ENCODE results near the gene GNAZ.
A peak's percentile ranks its signal among the peaks of the same experiment; 100 is the strongest.

Gene GNAZ

DNA sequence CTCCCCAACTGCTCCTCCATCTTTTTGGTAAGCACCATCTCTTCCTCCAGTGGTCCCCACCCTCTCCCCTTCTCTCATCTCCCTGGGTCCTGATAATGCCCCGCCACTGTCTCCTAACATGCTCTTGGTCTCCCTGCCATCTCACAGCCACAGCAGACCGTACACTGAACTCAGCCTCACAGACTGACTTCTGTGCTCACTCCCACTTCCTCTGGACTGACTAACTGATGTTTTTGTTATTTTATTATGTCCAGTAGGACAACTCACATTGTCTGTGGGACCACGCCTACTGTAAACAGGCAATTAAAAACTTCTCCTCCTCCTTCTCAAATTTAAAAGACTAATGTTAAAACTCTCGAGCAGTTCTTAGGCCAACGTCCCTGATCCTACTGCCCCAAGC, 2.6 kb upstream of the GNAZ start:
- no CpG with 5 or more reads among the region's 5 CpGs for WGBS (ENCODE audit: extremely low coverage, insufficient coverage, insufficient read length)
- H2BK120ac ChIP-seq (ENCODE audit: insufficient read depth, low read length, poor library complexity) = no peak overlapping the region
- H2BK12ac ChIP-seq (ENCODE audit: low read length) = no peak overlapping the region
- H3K4ac ChIP-seq (ENCODE audit: low read depth, low read length) = no peak overlapping the region
- H4K91ac ChIP-seq (ENCODE audit: low read depth, low read length) = no peak overlapping the region
- no peak overlapping the region for H3K23ac ChIP-seq (ENCODE audit: low read length)
- DNase-seq = no peak
- no peak overlapping the region for H3K14ac ChIP-seq (ENCODE audit: low read length)
- peaks cover 6 to 12% of the 10 kb centered on the region in 2 experiments for H3K4me1 ChIP-seq (ENCODE audit: control insufficient read depth in 1 of 2, insufficient read depth in 2 of 2, low read length in 2 of 2)
- no peaks in the 10 kb centered on the region for H3K79me2 ChIP-seq (ENCODE audit: control insufficient read depth, insufficient read depth, low read length, poor library complexity)
- H2AK5ac ChIP-seq (ENCODE audit: low read length) = no peak overlapping the region
- no peak overlapping the region for H2AFZ ChIP-seq (ENCODE audit: insufficient read depth, low read length, poor library complexity)
- no peak overlapping the region for H2BK5ac ChIP-seq (ENCODE audit: low read depth, low read length, poor library complexity)
- H3K9ac ChIP-seq (ENCODE audit: low read length) = no peak overlapping the region
- H3K4me2 ChIP-seq (ENCODE audit: low read length) = no peak overlapping the region
- no peak overlapping the region for H3K18ac ChIP-seq (ENCODE audit: low read length)
- no peak overlapping the region for H4K12ac ChIP-seq (ENCODE audit: low read depth, low read length)
- peaks cover 2% of the 10 kb centered on the region for H3K9me3 ChIP-seq (ENCODE audit: insufficient read depth, low read depth, low read length)
- H3K27ac ChIP-seq (ENCODE audit: low read depth, low read length) = no peak overlapping the region
- H4K8ac ChIP-seq (ENCODE audit: low read depth, low read length) = no peak overlapping the region
- no peaks in the 10 kb centered on the region for H3K36me3 ChIP-seq (ENCODE audit: control insufficient read depth in 1 of 2, insufficient read depth in 2 of 2, low read length in 2 of 2)
- H3K79me1 ChIP-seq (ENCODE audit: low read length) = no peaks in the 10 kb centered on the region
- H3K27me3 ChIP-seq (ENCODE audit: insufficient read depth, low read length) = peaks cover 19% of the 10 kb centered on the region
- no peak overlapping the region for H3K4me3 ChIP-seq (ENCODE audit: low read depth, low read length)

DNA sequence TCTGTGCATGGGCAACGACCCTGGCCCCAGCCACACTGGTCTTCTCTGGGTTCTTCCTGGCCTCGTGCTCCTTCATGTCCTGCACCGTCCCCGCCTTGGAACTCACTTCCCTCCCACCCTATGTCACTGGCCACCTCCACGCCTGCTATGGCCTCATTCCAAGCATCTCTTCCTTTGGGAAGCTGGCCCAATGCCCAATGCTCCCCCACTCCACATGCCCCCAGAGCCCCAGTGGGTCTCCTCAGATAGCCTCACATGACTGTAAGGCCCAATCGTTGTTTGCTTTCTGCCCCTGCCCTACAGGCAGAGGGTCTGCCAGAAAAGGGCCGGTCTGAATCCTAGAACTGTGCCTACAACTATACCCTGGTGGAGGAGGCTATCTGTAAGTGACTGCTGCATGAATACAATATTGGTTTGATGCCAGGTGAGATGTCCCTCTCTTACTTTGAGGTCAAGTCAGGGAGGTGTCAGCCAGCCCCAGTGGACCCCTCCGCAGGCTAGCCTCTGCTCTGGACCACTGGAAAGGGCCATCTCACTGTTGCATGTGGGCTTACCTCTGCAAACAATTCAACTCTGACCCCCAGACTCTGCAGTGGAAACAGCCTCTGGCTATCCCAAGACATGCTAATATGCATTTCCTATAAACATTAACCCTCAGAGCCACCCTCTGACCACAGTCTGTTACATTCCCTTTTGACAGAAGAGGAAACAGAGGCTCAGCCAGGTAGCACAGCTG, 2.1 kb upstream of the GNAZ start:
- no peaks in the 10 kb centered on the region for H3K79me1 ChIP-seq (ENCODE audit: low read length)
- peaks cover 9 to 16% of the 10 kb centered on the region in 2 experiments for H3K4me1 ChIP-seq (ENCODE audit: control insufficient read depth in 1 of 2, insufficient read depth in 2 of 2, low read length in 2 of 2)
- H4K8ac ChIP-seq (ENCODE audit: low read depth, low read length) = no peak overlapping the region
- no peak overlapping the region for H3K23ac ChIP-seq (ENCODE audit: low read length)
- no peak overlapping the region for H3K4me2 ChIP-seq (ENCODE audit: low read length)
- no peak overlapping the region for H2BK120ac ChIP-seq (ENCODE audit: insufficient read depth, low read length, poor library complexity)
- WGBS (ENCODE audit: extremely low coverage, insufficient coverage, insufficient read length) = no CpG with 5 or more reads among the region's 8 CpGs
- H3K4ac ChIP-seq (ENCODE audit: low read depth, low read length) = no peak overlapping the region
- H3K36me3 ChIP-seq (ENCODE audit: control insufficient read depth in 1 of 2, insufficient read depth in 2 of 2, low read length in 2 of 2) = no peaks in the 10 kb centered on the region
- H3K9me3 ChIP-seq (ENCODE audit: insufficient read depth, low read depth, low read length) = peaks cover 2% of the 10 kb centered on the region
- H3K14ac ChIP-seq (ENCODE audit: low read length) = no peak overlapping the region
- no peak overlapping the region for H3K27ac ChIP-seq (ENCODE audit: low read depth, low read length)
- no peak overlapping the region for H4K91ac ChIP-seq (ENCODE audit: low read depth, low read length)
- H3K18ac ChIP-seq (ENCODE audit: low read length) = no peak overlapping the region
- no peak for DNase-seq
- peaks cover 19% of the 10 kb centered on the region for H3K27me3 ChIP-seq (ENCODE audit: insufficient read depth, low read length)
- no peak overlapping the region for H2BK5ac ChIP-seq (ENCODE audit: low read depth, low read length, poor library complexity)
- no peak overlapping the region for H2AFZ ChIP-seq (ENCODE audit: insufficient read depth, low read length, poor library complexity)
- no peak overlapping the region for H2AK5ac ChIP-seq (ENCODE audit: low read length)
- H3K79me2 ChIP-seq (ENCODE audit: control insufficient read depth, insufficient read depth, low read length, poor library complexity) = no peaks in the 10 kb centered on the region
- no peak overlapping the region for H3K4me3 ChIP-seq (ENCODE audit: low read depth, low read length)
- no peak overlapping the region for H4K12ac ChIP-seq (ENCODE audit: low read depth, low read length)
- no peak overlapping the region for H3K9ac ChIP-seq (ENCODE audit: low read length)
- no peak overlapping the region for H2BK12ac ChIP-seq (ENCODE audit: low read length)

DNA sequence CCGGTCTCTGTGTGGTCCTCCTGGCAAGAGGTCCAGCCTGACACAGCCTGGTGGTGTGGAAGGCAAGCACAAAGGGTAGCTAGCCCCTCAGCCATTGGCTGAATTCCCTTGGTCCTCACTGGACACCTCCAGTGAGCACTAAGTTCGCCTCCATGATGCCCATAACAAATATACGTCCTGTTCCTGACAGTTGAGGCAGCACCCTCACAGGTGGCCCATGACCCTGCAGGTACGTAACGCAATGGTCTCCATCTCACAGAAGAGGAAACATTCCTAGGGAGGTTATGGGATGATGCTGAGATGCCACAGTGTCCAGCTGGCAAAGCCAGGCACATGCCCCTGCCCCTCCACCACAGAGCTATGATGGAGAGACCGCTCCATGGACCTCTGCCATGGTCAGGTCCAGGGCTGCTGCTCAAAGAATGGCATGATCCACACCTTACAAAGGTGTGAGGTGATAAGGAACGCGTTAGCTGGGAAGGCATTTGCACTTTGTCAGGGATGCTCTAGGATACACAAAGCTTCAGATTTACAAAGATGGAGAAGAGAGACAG, 1.4 kb upstream of the GNAZ start:
- no peak overlapping the region for H2BK120ac ChIP-seq (ENCODE audit: insufficient read depth, low read length, poor library complexity)
- no peak overlapping the region for H3K14ac ChIP-seq (ENCODE audit: low read length)
- H3K79me1 ChIP-seq (ENCODE audit: low read length) = no peaks in the 10 kb centered on the region
- no peak overlapping the region for H2BK5ac ChIP-seq (ENCODE audit: low read depth, low read length, poor library complexity)
- DNase-seq = no peak
- H2AK5ac ChIP-seq (ENCODE audit: low read length) = no peak overlapping the region
- no peak overlapping the region for H2BK12ac ChIP-seq (ENCODE audit: low read length)
- peaks cover 9 to 17% of the 10 kb centered on the region in 2 experiments for H3K4me1 ChIP-seq (ENCODE audit: control insufficient read depth in 1 of 2, insufficient read depth in 2 of 2, low read length in 2 of 2)
- H3K79me2 ChIP-seq (ENCODE audit: control insufficient read depth, insufficient read depth, low read length, poor library complexity) = no peaks in the 10 kb centered on the region
- no peak overlapping the region for H4K12ac ChIP-seq (ENCODE audit: low read depth, low read length)
- no peak overlapping the region for H3K4ac ChIP-seq (ENCODE audit: low read depth, low read length)
- no peak overlapping the region for H4K91ac ChIP-seq (ENCODE audit: low read depth, low read length)
- no peak overlapping the region for H4K8ac ChIP-seq (ENCODE audit: low read depth, low read length)
- H3K4me2 ChIP-seq (ENCODE audit: low read length) = no peak overlapping the region
- H3K18ac ChIP-seq (ENCODE audit: low read length) = no peak overlapping the region
- no peak overlapping the region for H3K23ac ChIP-seq (ENCODE audit: low read length)
- H3K27me3 ChIP-seq (ENCODE audit: insufficient read depth, low read length) = peaks cover 19% of the 10 kb centered on the region
- no peak overlapping the region for H3K4me3 ChIP-seq (ENCODE audit: low read depth, low read length)
- no peak overlapping the region for H3K27ac ChIP-seq (ENCODE audit: low read depth, low read length)
- H3K9ac ChIP-seq (ENCODE audit: low read length) = no peak overlapping the region
- no peak overlapping the region for H2AFZ ChIP-seq (ENCODE audit: insufficient read depth, low read length, poor library complexity)
- peaks cover 2% of the 10 kb centered on the region for H3K9me3 ChIP-seq (ENCODE audit: insufficient read depth, low read depth, low read length)
- H3K36me3 ChIP-seq (ENCODE audit: control insufficient read depth in 1 of 2, insufficient read depth in 2 of 2, low read length in 2 of 2) = no peaks in the 10 kb centered on the region
- no CpG with 5 or more reads among the region's 8 CpGs for WGBS (ENCODE audit: extremely low coverage, insufficient coverage, insufficient read length)

DNA sequence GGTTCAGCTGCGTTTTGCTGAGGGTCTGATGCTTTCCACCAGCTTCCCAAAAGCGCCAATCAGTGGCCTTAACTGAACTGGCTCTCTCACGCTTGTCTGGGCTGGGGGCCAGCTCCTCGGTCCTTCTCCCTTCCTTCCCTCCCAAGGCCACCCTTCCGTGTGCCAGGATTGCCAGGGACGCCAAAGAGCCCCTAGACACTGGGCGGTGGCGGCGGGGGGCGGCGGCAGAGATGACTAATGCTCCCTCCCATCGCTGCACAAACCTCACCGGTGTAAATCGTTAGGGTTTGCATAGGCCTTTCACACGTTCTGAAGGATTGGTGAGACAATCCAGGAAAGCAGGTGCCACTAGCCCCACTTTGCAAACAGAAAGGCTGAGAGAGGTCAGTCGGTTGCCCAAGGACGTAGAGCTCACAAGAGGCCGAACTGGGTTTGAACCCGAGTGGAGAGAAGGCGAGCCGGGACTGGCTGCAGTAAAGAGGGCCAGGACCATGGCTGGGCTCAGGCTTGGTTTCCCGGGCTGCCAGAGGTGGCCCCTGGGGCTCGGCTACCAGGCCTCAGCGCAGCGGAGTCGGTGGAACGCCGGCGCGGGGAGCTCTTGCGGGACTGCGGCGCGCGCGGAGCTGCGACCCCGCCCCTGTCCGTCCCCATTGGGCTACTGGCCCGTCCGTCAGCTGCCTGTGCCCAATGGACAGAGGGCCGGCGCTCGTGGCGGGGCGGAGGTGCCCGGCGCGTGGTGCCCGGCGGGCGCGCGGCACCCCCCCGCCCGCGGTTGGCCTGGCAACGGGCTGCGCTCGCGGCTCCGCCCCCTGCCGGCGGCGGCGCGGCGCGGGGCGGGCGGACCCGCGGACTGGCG, 589 bp upstream of the GNAZ start:
- no peak overlapping the region for H4K12ac ChIP-seq (ENCODE audit: low read depth, low read length)
- H3K4me3 ChIP-seq (ENCODE audit: low read depth, low read length) = peak overlapping the region; percentile 65
- H3K9me3 ChIP-seq (ENCODE audit: insufficient read depth, low read depth, low read length) = peaks cover 2% of the 10 kb centered on the region
- H3K4me2 ChIP-seq (ENCODE audit: low read length) = peak overlapping the region; percentile 91
- H3K79me1 ChIP-seq (ENCODE audit: low read length) = no peaks in the 10 kb centered on the region
- no peak overlapping the region for H3K14ac ChIP-seq (ENCODE audit: low read length)
- peak; percentile 82 to 90 for DNase-seq
- no peak overlapping the region for H4K91ac ChIP-seq (ENCODE audit: low read depth, low read length)
- no peak overlapping the region for H2BK12ac ChIP-seq (ENCODE audit: low read length)
- peaks cover 19% of the 10 kb centered on the region for H3K27me3 ChIP-seq (ENCODE audit: insufficient read depth, low read length)
- H3K18ac ChIP-seq (ENCODE audit: low read length) = no peak overlapping the region
- no peak overlapping the region for H3K27ac ChIP-seq (ENCODE audit: low read depth, low read length)
- H2BK120ac ChIP-seq (ENCODE audit: insufficient read depth, low read length, poor library complexity) = no peak overlapping the region
- no peak overlapping the region for H4K8ac ChIP-seq (ENCODE audit: low read depth, low read length)
- H3K4ac ChIP-seq (ENCODE audit: low read depth, low read length) = no peak overlapping the region
- peaks cover 9 to 17% of the 10 kb centered on the region in 2 experiments for H3K4me1 ChIP-seq (ENCODE audit: control insufficient read depth in 1 of 2, insufficient read depth in 2 of 2, low read length in 2 of 2)
- H3K23ac ChIP-seq (ENCODE audit: low read length) = no peak overlapping the region
- no CpG with 5 or more reads among the region's 74 CpGs for WGBS (ENCODE audit: extremely low coverage, insufficient coverage, insufficient read length)
- no peak overlapping the region for H2AK5ac ChIP-seq (ENCODE audit: low read length)
- H3K79me2 ChIP-seq (ENCODE audit: control insufficient read depth, insufficient read depth, low read length, poor library complexity) = no peaks in the 10 kb centered on the region
- no peaks in the 10 kb centered on the region for H3K36me3 ChIP-seq (ENCODE audit: control insufficient read depth in 1 of 2, insufficient read depth in 2 of 2, low read length in 2 of 2)
- no peak overlapping the region for H2BK5ac ChIP-seq (ENCODE audit: low read depth, low read length, poor library complexity)
- H2AFZ ChIP-seq (ENCODE audit: insufficient read depth, low read length, poor library complexity) = peak overlapping the region; percentile 61
- no peak overlapping the region for H3K9ac ChIP-seq (ENCODE audit: low read length)
